Peyer's patch (tissue), 4 donors: ENCODE measurements around the gene MACO1. TPM values are rescaled to one million over a fixed set of nuclear protein-coding genes. Genes with fewer than 3 reads are reported as not detected.
"Not testable (repeated sequence)": the region's sequence is repeated elsewhere in the genome, so short reads cannot be mapped to it uniquely, and the experiment has no call there.

Experiments
- DNase-seq, 3 donors: peaks; one replicate each; pipeline ENCODE4 v3.0.0-alpha.2; 2017 to 2019
- H3K27ac ChIP-seq, 4 donors: fragments of 200-600 bp; sonication (generic); one replicate each; pipeline ENCODE4 v1.5.1; 2016 to 2019
- H3K27me3 ChIP-seq, 2 donors: fragments of 200-600 bp; sonication (generic); one replicate each; pipeline ENCODE4 v1.5.1; 2019
- H3K36me3 ChIP-seq, 3 donors: fragments of 200-600 bp; sonication (generic); one replicate each; pipeline ENCODE4 v1.5.1; 2016 to 2019
- H3K4me1 ChIP-seq, 4 donors: fragments of 200-600 bp; sonication (generic); one replicate each; pipeline ENCODE4 v1.5.1; 2016 to 2019
- H3K4me3 ChIP-seq, 4 donors: fragments of 200-600 bp; sonication (generic); 1 replicate in 3 of 4; 2 replicates in 1 of 4; pipeline ENCODE4 v1.5.1; 2016 to 2019; ENCODE audit warnings: mild to moderate bottlenecking in 1 of 4
- H3K9me3 ChIP-seq, 4 donors: fragments of 200-600 bp; sonication (generic); one replicate each; pipeline ENCODE4 v1.5.1; 2016 to 2019; ENCODE audit warnings: mild to moderate bottlenecking in 1 of 4
- CTCF ChIP-seq, 6 experiments: fragments of 450-650 bp in 4 of 6; fragments of 200-600 bp in 2 of 6; sonication (generic) in 1 of 6; IDR thresholded peaks; one replicate each; pipeline ENCODE4 v1.5.1; 2017 to 2019; ENCODE audit warnings: antibody characterized with exemption in 6 of 6, mild to moderate bottlenecking in 3 of 6, moderate library complexity in 1 of 6
- POLR2A ChIP-seq, 2 donors: fragments of 450-650 bp; IDR thresholded peaks; one replicate each; pipeline ENCODE4 v1.5.1; 2017; ENCODE audit warnings: antibody characterized with exemption in 2 of 2, mild to moderate bottlenecking in 2 of 2, moderate library complexity in 2 of 2
- total RNA-seq, 4 donors: library from RNA; depleted of rRNA; stranded (reverse); fragments of >200 nt; gene quantifications; one replicate each; pipeline ENCODE4 v1.1.0, GENCODE V29; 2016

The MACO1 gene, protein sequence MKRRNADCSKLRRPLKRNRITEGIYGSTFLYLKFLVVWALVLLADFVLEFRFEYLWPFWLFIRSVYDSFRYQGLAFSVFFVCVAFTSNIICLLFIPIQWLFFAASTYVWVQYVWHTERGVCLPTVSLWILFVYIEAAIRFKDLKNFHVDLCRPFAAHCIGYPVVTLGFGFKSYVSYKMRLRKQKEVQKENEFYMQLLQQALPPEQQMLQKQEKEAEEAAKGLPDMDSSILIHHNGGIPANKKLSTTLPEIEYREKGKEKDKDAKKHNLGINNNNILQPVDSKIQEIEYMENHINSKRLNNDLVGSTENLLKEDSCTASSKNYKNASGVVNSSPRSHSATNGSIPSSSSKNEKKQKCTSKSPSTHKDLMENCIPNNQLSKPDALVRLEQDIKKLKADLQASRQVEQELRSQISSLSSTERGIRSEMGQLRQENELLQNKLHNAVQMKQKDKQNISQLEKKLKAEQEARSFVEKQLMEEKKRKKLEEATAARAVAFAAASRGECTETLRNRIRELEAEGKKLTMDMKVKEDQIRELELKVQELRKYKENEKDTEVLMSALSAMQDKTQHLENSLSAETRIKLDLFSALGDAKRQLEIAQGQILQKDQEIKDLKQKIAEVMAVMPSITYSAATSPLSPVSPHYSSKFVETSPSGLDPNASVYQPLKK
- 10 to 100 TPM; 17.7 to 25.6 (median 22.8) TPM for total RNA-seq

GRCh38 chr1:25430073-25430966 lies at the start of gene MACO1:
MACO1 (plus strand) TSS chr1:25430897; CDS start chr1:25431099, 202 bp downstream.
- Histone ChIP-seq H3K27ac (peak within 1 kb of the TSS; percentile 90 to 97 (median 94)), H3K4me3 (peak within 1 kb of the TSS; percentile 90 to 99 (median 92)), H3K36me3 (no peaks in the 10 kb centered on the region), H3K27me3 (no peaks in the 10 kb centered on the region), H3K4me1 (peaks cover 0 to 36% (median 6%) of the 10 kb centered on the region in 4 donors), H3K9me3 (no peaks in the 10 kb centered on the region)
- TF ChIP-seq CTCF (IDR thresholded peaks at IDR 0.05) (no peak), POLR2A (IDR thresholded peaks at IDR 0.05) (peak; percentile 89 to 90)
- peak; percentile 96 to 98 (median 98) for DNase-seq

DNA sequence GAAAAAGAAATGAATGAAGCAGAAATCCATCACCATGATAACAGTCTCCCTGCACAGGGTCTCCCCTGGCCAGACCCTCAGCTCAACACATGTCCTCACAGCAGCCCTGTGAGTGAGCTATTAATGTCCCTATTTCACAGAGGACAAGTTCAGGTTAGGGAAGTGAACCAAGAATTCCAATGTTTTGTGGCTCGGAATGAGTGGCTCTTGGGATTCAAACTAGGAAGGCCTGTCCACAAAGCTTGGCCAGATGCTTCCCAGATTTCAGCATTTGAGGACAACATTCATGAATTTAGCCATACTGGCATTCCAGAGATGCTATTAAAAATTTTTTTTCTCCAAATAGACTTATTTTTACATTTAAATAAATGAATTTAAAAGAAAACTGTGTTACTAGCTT lies 48.2 kb upstream of the MACO1 start:
- H3K9me3 ChIP-seq, H3K4me3 ChIP-seq, H3K36me3 ChIP-seq, DNase-seq, H3K27ac ChIP-seq, H3K4me1 ChIP-seq, H3K27me3 ChIP-seq: not testable (repeated sequence)

- DNase-seq, H3K27me3 ChIP-seq, H3K9me3 ChIP-seq, H3K36me3 ChIP-seq, H3K4me3 ChIP-seq, H3K27ac ChIP-seq, H3K4me1 ChIP-seq: not testable (repeated sequence)
These were observed 47.6 kb upstream of the MACO1 start for GRCh38 chr1:25383090-25383489.

DNA sequence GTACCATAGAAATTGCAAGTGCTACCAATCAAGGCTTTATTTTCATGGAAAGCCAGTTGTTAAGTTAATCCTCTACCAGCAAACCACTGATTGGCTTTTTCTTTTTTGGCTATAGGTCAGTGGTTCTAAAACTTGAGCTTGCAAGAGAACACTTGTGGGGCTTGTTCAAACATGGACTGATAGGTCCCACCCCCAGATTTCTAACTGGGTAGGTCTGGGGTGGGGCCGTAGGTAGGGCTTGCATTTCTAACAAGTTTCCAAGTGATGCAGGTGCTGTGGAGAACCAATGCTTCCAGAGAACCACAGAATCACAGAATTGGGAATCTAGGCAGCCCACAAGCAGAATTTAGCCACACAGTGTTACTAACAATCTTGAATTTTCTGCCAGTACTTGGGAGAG lies 46.8 kb upstream of the MACO1 start:
- not testable (repeated sequence) for H3K4me3 ChIP-seq, H3K27me3 ChIP-seq, H3K36me3 ChIP-seq, H3K4me1 ChIP-seq, H3K27ac ChIP-seq, H3K9me3 ChIP-seq, DNase-seq

GRCh38 chr1:25387096-25387495 lies 43.6 kb upstream of the MACO1 start:
- DNase-seq, H3K27me3 ChIP-seq, H3K27ac ChIP-seq, H3K4me1 ChIP-seq, H3K36me3 ChIP-seq, H3K9me3 ChIP-seq, H3K4me3 ChIP-seq: not testable (repeated sequence)

DNA sequence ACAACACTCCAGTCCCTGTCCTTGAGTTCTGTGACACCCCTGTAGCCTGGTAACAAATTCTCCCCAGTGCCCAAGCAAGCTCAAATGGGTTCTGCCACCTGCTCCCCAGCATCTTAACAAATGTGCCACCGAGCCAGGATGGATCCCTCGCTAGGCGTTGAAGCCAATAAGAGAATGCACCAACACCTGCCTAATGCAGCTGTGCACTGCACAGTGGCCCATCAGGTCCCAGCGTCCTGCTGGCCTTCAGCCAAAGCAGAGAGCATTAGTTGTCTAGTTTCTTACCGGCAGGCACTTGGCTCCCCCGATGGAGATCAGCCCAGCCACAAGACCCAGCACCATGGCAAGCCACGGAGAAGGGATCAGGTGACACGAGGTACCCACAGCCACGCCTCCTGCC lies 42.0 kb upstream of the MACO1 start:
- not testable (repeated sequence) for H3K36me3 ChIP-seq, H3K9me3 ChIP-seq, H3K27ac ChIP-seq, H3K27me3 ChIP-seq, DNase-seq, H3K4me1 ChIP-seq, H3K4me3 ChIP-seq

DNA sequence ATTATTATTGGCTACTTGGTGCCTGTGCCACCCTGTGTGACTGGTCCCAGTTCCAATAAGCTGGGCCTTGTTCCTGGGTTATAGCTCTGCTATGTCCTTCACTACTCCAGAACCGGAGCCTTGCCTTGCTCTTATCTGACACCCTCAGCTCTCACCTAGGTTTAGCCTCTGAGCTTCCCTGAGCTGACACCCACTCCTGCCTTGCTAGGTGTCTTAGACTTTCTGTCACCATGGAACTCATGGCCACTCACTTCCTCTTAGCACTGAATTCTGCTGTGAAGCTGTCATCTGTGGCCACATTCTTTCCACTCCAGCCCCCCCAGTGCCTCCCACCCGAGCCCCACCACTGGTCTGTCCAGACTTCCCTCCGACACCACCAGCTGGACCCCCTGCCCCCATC lies 41.0 kb upstream of the MACO1 start:
- H3K9me3 ChIP-seq, H3K27me3 ChIP-seq, DNase-seq, H3K4me1 ChIP-seq, H3K36me3 ChIP-seq, H3K4me3 ChIP-seq, H3K27ac ChIP-seq: not testable (repeated sequence)

- TF ChIP-seq CTCF (IDR thresholded peaks at IDR 0.05), result no peak
- no peak for TF ChIP-seq POLR2A (IDR thresholded peaks at IDR 0.05)
- Histone ChIP-seq H3K4me3 (no peak overlapping the region), H3K4me1 (no peaks in the 10 kb centered on the region), H3K9me3 (no peaks in the 10 kb centered on the region), H3K36me3 (no peaks in the 10 kb centered on the region), H3K27me3 (no peaks in the 10 kb centered on the region), H3K27ac (no peak overlapping the region)
- no peak for DNase-seq
These were observed 37.9 kb upstream of the MACO1 start for GRCh38 chr1:25392841-25393240.

DNA sequence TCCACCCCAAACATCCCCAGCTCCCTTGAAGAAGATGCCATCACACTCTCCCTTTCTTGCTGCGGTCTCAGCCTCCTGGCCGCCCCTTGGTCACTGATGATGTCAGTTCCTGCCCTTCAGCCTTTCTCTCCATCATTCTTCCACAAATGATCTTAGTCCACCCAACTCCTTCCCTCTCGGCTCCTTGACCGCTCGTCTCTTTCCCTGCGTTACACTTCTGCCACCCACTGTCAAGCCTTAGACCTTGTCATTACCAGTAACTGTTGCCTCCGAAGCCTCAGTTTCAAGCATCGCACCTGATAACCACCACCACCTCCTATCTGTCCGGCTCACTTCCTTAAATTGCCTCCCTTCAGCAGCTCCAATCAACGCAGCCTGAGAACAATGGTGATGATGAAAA lies 33.1 kb upstream of the MACO1 start:
- H3K4me1 ChIP-seq, H3K27me3 ChIP-seq, H3K4me3 ChIP-seq, DNase-seq, H3K36me3 ChIP-seq, H3K9me3 ChIP-seq, H3K27ac ChIP-seq: not testable (repeated sequence)

GRCh38 chr1:25398079-25398478 lies 32.6 kb upstream of the MACO1 start:
- H3K27ac ChIP-seq, H3K4me1 ChIP-seq, H3K36me3 ChIP-seq, H3K9me3 ChIP-seq, H3K27me3 ChIP-seq, DNase-seq, H3K4me3 ChIP-seq: not testable (repeated sequence)
